NCI-H2171 treated with DMSO at 0.1 percent for 48 hours (cell line): Measurements from ENCODE around the gene PRRX2.
"Not testable (repeated sequence)": the region's sequence is repeated elsewhere in the genome, so short reads cannot be mapped to it uniquely, and the experiment has no call there.

Source experiments
- DNase-seq: peaks from one replicate; lab custom pipeline; 2025; lab: John Stamatoyannopoulos, UW

The PRRX2 gene

DNA sequence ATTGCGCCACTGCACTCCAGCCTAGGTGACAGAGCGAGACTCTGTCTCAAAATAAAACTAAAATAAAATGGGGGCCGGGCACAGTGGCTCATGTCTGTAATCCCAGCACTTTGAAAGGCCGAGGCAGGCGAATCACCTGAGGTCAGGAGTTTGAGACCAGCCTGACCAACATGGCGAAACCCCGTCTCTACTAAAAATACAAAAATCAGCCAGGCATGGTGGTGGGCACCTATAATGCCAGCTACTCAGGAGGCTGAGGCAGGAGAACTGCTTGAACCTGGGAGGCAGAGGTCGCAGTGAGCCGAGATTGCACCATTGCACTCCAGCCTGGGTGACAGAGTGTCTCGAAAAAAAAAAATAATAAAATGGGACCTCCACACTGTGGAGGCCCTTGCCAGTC, 29.1 kb upstream of the PRRX2 start:
- DNase-seq, result not testable (repeated sequence)

DNA sequence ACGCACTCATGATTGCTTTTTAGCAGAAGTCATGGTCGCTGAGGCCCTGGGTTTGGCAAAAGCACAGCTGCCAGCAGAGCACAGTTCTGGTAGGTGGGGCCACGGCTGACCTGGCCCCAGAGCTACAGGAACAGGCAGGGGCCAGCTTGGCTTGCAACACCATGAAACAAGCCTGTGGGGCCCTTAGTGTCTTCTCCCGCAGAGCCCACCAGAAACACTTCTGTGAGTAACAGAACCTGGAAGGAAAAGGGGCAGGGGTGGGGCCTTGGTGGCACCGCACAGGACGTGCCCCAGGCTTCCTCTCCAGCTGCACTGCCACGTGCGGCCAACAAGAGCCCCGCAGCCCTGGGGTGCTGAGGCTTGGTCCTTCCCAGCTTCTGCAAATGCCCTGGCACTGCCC, 28.3 kb upstream of the PRRX2 start:
- no peak for DNase-seq

DNA sequence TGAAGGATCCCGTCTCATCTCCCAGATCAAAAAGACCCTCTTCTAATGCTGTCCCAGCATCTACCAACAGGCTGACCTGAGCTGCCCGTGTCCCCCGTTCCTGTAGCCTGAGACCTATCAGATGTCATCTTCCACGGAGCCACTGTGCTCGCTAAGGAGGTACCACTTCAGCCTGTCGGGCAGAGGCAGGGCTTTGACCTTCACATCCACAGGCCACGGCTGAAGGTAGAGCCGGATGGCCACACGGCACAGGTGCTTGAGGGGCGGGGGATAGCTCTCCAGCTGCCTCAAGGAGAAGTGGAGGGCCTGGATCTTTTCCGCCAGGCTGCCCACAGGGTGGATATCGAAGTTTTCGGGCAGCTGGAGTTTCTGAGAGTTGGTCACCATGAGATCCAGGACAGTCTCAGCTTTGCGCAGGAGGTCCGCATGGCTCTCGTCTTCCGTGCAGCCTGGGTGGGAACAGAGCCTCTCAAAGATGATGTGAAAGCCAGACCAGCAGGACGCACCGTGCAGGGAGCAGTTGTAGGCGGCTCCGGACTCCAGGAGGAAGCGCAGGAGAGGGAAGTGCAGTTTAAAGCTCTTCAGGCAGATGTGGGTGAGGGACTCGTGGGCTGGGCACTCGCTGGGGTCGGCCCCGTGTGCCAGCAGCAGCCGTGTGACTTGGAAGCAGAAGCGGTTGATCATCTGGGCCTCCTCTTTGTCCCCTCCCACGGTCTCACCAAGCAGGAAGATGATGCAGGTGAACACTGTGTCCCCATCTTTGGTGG, 27.6 kb upstream of the PRRX2 start:
- DNase-seq, result no peak

DNA sequence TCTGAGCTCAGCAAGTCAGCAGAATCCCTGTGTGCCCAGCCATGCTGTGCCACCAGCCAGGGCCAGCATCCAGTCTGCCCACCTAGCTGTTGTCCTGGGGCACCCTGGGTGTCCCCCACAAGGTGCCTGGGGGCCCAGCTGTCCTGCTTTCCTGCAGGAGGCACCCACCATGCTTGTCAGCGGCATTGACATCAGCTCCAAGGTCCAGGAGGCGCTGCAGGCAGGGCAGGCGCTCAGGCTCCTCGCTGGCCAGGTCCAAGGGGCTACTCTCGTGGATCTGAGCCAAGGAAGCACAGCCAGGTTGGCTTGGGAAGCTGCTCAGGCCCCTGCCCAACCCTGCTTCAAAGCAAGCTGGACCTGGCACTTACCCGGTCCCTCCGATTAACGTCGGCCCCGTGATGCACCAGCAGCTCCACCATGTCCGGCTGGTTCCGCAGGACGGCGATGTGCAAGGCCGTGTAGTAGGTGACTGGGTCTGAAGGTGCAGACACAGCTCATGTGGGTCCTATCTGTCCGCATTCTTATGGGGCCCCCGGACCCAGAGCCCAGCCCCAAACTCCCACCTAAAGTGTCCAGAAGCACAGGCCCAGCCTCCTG, 26.3 kb upstream of the PRRX2 start:
- no peak for DNase-seq

DNA sequence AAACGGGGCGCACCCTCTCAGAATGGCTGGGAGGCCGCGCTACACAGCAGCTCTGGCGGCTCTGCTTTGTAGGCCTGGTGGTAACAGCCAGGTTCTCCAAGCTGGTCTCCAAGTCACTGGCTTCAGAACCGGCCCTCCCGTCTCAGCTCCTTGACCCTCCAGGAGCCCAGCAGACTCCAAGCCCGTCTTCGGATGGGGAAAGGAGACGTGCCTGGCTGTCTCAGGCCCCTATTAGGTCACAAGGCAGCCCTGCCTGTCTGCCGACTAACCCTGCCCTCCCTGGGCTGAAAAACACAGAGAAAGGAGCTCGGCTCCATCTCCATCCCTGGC, 25.7 kb upstream of the PRRX2 start:
- no peak for DNase-seq

DNA sequence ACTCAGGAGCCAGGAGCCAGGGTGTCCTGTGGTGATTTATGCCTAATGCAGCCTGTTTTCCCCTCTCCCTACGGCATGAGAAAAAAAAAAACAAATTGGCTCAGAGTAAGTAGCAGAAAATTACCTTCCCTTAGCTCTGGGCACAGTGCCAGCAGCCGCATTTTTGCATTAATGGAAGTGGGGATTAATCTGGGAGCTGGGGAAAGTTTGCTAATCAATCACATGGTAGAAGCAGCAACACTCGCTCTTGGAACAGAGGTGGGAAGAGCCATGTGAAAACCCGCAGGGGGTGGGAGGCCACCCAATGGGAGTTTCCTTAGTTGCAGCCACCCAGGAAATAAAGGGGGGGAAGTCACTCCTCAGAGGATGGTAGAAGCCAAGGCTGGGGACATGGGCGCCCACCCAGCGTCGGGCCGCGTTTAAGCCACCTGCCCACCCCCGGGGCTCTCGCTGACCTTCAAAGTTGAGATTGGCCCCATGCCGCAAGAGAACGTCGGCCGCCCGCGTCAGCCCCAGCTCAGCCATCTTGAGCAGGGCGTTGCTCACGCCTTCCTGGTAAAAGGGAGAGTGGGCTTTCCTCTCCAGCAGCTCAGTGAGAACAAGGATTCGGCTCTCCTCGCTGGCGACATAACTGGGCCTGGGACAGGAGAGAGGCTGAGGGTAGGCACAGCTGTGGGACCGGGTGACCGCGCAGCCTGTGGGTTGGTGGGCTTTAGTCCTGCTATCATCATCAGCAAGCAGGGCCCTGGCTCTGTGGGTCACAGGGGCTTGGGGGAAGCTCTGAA, 25.2 kb upstream of the PRRX2 start:
- peak; percentile 78 for DNase-seq

DNA sequence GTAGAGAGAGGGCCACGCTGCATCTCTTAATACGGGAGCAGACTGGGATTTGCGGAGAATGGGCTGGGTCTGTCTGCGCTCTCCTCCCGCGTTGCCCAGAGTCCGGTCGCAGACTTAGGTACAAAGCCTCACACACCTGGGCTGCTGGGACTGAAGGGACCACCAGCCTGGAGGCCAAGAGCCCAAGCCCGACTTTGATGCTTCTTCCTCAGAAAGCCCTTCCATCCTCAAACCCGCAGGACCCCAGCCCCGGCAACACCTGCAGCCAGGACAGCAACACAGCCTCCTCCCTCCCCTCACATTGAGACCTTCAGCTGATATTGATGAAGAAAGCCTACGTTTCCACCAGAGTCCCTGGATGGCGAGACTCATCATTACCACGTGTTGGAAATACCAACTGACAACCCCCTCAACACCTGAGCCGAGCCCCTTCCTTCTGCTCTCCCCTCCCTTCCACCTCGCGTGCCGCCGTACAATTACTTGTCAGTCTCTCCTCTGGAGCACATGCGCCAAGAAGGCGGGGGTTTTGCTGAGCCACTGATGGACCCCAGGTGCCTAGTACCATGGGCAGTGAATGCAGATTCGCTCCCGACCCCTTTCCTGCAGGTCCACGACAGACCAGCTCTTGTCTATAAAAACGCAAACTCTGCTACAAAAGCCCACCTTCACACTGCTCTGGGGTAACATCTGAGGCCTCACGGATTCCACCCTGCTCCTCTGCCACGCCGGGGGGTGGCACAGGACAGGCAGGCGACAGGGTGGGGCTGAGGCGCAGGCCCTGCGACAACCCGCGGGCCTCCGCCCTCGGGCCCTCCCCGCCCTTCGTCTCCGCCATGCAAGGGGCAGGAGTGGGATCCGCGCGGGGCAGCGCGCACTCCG, 24.3 kb upstream of the PRRX2 start:
- DNase-seq, result peak; percentile 21

DNA sequence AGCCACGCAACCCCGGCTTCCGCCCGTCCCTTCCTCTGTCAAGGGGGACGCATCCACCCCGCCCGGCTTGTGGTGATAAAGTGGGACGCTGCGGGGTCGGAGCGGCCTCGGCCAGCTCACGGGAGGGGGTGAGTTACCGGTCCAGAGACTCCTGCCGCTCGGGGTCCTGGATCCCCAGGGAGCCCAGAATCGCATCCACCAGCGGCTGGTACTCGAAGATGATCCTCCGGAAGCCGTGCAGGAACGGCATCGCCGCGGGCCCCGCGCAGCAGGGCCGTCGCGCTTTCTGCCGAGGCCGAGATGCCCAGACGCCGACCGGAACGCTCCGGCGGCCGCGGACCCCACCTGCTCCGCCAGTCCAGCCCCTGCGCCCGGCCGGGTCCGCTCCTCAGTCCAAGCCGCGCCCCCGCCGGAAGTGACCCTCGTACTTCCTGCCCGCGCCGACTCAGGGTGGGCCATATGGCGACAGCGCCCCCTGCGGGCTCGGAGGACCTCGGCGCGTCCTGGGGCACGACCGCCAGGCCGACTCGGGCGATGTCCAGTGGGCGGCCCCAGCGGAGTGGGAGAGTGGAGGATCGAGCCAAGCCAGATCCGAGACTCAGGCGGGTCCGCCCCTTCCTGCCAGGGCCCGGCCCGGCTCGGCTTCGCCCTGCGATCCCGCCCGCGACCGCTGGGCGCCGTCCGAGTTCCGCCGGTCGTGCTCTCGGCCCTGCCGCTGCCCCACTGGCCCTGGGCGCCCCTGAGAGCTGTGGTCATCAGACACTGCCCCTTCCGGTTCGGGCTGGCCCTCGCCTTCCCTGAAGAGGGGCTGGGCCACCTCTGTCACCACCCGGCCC, 23.5 kb upstream of the PRRX2 start, which contains the start of gene ASB6:
Gene ASB6 (minus strand): TSS at position 402 of the 836 bp plus-strand sequence. CDS start 152 bp downstream, at position 250.
- DNase-seq, result peak; percentile 85

DNA sequence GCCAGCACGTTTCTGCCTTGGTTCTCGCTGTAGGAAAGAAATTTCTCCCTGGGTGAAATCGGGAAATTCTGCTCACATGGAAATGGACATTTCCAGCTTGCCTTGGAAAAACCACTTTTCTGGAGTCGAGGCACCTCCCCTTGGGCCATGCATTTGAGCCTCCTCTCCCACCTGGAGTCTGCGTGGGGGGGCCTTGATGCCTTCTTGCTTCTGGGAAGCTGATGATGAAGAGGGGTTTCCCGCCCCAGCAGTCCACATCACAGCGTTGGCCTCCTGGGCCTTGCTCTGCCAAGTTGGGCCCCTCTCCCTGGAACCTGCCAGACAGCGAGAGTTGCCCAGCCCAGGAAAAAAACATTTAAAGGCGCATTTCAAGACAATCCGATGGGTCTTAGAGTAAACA, 21.7 kb upstream of the PRRX2 start:
- no peak for DNase-seq

DNA sequence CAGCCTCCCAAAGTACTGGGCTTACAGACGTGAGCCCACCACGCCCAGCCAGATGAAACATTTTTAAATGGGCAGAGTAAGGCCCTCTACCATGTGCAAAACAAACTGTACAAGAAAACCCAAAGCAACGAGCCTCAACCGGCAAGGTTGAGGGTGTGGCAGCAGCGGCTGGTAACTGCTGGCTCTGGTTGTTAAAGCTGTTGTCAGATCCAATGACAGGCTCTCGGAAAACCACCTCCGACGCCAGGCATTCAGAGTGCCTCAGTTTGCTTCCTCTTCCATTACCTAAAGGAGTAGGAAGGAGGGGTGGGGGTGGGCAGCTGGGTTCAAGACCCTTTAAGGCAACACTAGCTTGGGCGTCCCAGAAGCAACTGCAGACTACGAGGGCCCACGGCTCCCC, 21.1 kb upstream of the PRRX2 start:
- no peak for DNase-seq

DNA sequence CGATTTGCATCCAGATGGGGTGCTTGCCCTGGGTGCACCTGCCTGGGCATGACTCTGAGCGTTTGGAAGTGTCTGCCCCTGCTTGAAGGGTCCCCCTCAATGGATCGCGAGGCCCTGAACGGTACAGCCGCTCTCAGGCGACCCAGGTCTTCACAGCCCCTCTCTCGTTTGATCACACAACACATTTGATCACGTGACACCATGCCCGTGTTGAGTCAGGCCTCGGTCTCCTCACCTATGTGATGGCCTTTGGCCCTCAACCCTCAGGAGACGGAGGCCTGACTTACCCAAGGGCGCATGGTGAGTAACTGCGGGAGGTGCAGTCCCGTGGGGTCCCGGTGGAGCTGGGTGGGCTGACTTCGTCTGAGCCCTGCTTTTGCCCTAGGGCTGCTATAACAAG, 20.5 kb upstream of the PRRX2 start:
- no peak for DNase-seq

DNA sequence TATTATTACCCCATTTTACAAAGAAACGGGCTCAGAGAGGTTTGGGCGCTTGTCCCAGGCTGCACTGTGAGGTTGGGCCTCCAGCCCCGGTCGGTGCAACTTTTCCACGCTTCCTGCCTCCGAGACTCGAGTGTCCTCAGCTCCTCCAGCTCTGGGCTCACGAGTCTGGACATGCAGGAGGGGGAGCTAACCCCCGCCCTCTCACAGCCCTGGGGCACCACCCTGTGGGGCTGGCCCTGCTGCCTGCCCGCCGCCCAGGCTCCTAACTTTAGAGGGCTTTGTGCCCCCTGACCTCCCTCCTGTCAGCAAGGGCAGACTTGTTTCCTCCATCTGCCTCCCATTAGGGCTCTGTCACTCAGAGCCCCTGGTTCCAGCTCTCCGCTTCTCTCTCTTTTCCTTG, 19.2 kb upstream of the PRRX2 start:
- no peak for DNase-seq

DNA sequence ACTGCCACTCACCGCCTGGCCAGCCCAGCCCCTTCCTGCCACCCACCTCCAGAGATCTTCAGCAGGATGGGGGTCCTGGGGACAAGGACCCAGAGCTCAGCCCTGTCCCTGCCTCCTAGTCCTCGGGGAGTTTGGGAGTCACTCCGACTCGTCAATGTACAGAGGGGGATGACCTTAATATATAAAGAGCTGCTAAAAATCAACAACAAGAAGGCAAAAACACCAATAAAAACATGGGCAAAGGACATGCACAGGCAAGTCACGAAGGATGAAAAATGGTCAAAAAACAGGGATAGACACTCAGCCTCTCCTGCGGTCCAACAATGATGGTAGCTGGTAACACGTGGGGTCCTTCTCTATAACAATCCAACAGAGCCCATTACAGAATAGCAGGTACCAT, 18.8 kb upstream of the PRRX2 start:
- no peak for DNase-seq

DNA sequence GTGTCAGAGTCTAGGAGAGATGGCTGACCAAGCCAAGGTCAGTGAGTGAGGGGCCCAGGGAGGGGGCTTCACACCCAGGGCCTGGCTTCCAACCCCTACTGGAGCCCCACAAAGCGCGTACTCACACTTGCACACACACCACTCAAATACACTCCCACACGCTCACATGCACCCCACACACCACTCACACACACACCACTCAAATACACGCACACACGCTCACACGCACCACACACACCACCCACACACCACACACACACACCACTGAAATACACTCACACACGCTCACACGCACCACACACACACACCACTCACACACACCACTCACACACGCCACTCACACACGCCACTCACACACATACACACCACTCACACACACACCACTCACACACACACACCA, 17.8 kb upstream of the PRRX2 start:
- DNase-seq, result no peak

DNA sequence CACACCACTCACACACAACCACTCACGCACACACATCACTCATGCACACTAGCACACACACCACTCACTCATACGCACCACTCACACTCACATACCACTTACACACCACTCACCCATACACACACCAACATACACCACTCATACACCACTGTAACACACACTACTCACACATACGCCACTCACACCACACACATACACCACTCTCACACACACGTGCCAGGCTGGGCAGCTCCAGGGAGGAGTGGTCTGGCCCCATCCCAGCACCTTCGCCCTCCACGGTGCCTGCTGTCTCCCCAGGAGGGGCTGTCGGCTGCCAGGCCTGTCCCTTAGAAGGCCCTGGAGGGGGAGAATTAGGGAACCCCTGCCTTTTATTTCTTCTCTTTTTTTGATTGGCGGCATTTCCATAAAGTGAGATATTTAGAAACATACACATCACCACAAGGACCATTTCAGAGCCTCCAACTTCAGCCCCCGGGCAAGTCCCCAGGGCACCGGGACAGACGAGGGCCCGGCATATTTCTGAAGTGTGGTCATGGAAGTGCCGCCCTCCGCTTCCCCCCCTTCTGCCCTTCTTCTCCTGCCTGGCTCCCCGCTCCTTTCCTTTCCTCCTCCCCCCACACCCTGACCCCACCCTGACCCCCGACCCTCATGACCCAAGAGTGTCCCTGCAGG, 17.2 kb upstream of the PRRX2 start:
- DNase-seq, result no peak

DNA sequence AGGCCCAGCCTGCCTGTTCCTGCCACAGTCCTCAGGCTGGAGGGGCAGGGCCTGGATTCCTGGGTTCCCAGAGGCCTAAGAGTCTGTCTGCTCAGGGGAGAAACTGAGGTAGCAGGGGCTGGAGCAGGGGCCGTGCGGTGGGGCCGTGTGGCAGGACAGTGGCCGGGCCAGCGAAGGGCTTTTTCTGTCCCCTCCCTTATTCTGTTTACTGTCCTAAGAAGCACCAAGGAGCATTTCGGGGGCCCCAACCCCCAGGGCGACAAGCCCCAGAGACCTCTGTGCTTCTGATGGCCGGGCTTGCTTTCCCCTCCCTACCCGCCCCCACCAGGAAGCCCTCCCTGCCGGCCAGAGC, 16.7 kb upstream of the PRRX2 start:
- DNase-seq, result no peak

DNA sequence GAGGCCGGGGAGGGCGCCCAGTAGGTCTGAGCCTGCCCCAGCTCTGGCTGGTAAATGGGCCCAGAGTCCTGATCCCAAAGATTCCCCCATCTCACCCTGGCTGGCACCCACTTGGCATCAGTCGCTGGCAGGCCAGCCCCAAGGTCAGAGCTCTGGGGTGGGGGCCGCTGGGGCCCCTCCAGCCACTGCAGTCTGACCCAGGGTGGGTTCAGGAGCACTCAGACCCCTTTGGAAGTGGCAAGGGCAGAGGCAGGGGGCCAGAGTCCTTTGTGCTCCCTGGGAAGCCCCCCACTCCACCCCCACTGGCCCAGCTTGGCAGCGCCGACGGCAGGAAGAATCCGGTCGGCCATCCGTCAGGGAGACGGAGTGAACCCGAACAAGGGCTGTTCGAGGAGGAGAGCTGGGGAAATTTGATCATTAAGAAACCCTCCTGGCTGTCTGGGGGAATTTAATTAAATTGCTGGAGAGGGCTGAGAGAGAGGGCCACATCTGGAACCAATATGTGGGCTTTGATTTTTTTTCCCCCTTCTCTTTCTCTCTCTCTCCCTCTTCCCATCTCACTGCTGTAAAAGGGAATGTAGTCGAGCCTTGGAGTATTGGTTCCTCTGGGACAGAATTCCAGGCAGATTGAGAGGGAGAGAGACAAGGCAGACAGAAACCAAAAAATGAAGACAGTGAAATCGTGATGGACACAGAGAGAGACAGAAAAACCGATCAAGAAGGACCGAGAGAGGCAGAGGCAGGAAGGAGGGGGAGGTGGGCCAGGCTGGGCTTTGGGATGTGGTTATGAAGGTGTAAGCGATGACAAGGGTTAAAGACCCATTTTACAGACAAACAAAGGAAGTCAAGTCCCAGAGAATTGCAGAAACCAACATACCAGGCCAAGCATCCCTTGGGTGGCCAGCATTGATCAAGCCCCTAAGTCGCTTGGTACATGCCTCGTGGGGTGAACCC, 15.4 kb upstream of the PRRX2 start:
- DNase-seq, result no peak

DNA sequence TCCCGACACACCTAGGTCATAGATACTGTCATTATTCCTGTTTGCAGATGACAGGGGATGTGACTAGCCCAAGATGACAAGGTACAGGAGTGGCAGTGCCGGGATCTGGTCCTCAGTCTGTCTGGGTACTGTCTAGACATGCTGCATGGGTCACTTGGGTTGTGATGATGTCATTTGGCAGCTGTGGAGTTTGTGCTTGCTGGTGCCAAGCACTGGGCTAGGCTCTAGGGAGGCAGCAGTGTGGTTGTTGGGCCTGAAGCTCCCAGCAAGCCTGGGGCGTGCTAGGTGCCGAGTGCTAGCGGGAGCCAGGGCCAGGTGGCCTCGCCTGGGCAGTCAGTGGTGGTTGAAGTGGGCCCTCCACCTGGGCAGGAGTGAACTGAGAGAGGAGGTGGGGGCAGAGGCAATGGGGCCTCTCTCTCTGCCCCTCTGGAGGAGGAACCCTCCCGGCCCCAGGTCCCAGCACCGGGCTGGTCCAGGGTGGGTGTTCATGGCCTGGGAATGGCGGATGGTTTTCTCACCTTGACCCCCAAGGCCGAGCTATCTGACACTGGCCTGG, 14.7 kb upstream of the PRRX2 start:
- DNase-seq, result no peak

DNA sequence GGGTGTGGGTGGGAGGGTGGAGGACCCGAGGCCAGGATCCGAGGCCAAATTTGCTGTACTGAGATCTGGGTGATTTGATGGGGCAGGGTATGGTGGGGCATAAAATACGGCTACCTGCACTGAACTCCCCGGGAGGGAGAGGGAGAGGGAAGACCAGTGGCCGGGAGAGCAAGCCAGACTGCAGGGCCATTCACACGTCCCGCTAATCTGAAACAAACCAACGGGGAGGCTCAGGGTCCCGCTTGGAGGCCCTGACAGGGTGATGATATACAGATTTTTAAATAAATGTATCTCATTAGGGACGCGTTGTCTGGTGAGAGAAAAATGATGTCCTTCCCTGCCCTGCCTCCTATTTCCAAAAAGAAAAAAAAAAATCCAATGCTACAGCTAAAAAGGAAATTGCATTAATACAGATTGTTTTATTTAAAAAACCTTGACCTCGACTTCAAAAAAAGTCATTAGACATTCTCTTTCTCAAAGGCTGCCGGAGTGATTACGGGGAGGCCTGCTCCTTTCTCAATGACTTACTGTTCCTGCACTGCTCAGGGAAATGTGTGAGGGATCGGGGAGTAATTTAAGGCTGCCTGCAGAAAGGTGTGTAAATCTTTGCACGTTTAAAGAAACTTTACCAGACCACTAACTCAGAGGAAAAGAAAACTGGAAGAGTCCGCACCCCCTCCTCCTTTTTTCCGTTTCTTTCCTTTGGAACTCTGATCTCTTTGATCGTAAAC, 11.5 kb upstream of the PRRX2 start:
- no peak for DNase-seq
